ENCODE results near the gene CRYBG3. TPM values are rescaled to one million over a fixed set of nuclear protein-coding genes. Genes with fewer than 3 reads are reported as not detected.
"Not testable (repeated sequence)": the region's sequence is repeated elsewhere in the genome, so short reads cannot be mapped to it uniquely, and the experiment has no call there.

CRYBG3 gene
- total RNA-seq, 1 donor from 2014 or later: 4.9 TPM

DNA sequence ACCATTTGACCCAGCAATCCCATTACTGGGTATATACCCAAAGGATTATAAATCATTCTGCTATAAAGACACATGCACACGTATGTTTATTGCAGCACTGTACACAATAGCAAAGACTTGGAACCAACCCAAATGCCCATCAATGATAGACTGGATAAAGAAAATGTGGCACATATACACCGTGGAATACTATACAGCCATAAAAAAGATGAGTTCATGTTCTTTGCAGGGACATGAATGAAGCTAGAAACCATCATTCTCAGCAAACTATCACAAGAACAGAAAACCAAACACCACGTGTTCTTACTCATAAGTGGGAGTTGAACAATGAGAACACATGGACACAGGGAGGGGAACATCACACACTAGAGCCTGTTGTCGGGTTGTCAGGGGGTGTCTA lies 11.4 kb downstream of the CRYBG3 start:
- FAIRE-seq; DNase-seq (ENCODE audit: low spot score in 2 of 2): not testable (repeated sequence)

DNA sequence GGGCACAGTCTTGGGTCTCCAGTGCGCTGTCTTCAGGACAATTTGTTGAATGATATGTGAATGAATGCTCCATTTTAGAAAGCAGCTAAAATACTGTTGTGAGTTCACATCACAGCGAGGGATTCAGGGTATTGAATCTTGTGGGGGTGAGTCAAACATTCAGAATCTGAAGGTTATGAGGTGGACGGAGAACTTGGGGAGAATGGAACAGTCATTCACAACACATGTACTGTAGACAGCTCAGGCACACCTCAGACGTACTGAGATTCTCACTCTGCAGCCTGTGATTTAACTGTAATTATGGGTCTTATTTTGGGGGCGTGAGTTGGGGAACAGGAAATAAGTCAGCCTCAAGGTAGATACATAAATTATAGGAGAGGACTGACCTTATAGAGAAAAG lies 13.9 kb downstream of the CRYBG3 start:
- FAIRE-seq (no peak), DNase-seq (ENCODE audit: low spot score in 2 of 2) (no peak)

DNA sequence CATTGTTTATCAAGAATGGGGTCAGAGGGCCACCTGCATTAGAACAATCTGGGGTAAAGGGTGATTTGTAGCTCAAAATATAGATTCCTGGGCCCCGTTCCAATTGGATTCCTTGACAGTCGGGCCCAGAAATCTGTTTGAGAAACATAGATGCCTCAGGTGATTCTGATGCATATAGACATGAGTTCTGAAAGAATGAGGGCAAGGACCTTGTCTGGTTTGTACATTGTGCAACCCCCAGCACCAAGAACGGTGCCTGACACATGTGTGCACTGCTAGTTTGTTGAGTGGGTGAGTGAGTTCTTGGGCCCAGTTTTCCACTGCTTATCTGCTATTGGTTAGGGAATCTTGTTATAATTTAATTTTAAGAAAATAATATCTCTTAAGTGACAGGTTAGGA lies 16.6 kb downstream of the CRYBG3 start:
- DNase-seq (ENCODE audit: low spot score in 2 of 2) (no peak), FAIRE-seq (no peak)

DNA sequence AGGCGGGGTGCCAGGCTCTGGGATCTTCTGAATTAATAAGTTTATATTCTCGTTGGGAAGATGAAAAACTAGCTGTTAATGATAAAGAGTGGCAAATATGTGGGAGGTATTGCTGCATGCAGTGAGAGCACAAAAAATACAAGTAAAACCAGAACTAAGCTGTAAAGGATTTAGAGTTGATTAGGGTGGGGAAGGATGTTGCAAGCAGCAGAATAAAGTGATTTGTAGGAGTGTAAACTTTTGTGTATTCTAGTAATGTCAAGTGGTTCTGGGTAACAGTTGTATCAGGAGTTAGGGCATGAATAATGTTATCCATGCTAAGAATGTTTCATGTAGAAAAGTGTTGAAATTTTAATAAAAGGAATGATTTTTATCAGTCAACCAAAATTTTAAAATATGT lies 18.1 kb downstream of the CRYBG3 start:
- FAIRE-seq: no peak
- DNase-seq (ENCODE audit: low spot score in 2 of 2): no peak

DNA sequence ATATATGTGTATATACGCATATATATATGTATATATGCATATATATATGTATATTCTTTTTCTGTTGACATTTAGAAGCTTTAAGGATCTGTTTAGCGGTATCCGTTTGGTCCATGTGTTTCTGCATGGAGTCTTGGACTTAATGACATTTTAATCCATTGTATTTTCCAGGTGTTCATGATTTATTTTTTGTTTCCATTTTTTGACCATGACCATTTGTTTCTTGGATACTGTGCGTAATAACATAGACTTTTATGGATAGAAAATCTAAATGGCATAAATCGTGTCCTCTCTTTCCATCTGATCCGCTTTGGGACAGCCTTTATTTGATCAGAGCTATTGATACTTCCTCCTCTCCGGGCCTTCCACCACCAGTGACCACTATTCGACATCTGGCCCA lies 19.5 kb downstream of the CRYBG3 start:
- FAIRE-seq: no peak
- no peak for DNase-seq (ENCODE audit: low spot score in 2 of 2)

DNA sequence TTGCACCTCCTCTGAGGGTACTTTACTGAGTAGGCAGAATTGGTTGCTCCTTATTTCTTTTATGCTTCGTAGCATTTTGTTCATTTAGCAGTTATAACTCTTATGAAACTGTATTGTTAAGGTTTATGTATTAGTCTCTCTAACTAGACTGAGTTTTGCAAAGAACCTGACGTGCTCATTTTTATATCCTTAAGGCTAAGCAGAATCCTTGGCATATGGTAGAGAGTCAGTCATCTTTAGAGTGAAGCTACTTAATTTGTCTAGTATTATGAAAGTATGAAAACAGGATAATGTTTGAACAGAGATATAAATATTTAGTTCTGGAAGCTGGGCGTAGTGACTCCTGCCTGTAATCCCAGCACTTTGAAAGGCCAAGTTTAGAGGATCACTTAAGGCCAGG lies 20.1 kb downstream of the CRYBG3 start:
- no peak for FAIRE-seq
- DNase-seq (ENCODE audit: low spot score in 2 of 2): no peak

DNA sequence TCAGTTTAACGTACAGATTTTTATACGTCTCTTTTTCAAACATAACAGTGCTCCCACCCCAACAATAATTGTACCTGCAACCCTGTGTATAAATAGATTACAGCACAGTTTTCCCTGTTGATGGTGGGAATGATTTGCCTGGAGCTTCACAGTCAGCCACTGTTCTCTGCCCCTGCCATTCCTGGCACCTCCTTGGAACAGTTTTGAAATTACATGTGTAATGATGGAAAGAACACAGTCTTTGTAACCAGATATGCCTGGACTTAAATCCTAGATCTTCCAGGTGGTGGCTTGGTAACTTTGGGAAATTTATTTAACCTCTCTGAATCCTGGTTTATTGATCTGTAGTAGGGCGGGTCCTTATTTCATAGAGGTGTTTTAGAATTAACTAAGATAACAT lies 27.0 kb downstream of the CRYBG3 start:
- DNase-seq (ENCODE audit: low spot score in 2 of 2) (no peak), FAIRE-seq (no peak)

DNA sequence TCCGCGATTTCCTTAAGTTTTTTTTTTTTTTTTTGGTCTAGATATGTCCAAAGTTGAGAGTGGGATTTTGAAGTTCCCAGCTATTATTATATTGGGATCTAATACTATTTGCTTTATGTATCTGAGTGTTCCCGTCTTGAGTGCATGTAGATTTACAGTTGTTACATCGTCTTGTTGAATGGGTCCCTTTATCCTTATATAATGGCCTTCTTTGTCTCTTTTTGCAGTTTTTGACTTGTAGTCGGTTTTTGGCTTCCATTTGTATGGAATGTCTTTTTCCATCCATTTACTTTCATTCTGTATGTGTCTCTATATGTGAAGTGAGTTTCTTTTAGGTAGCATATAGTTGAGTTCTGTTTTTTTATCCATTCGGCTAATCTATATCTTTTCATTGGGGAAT lies 35.6 kb downstream of the CRYBG3 start:
- DNase-seq (ENCODE audit: low spot score in 2 of 2): no peak
- no peak for FAIRE-seq

DNA sequence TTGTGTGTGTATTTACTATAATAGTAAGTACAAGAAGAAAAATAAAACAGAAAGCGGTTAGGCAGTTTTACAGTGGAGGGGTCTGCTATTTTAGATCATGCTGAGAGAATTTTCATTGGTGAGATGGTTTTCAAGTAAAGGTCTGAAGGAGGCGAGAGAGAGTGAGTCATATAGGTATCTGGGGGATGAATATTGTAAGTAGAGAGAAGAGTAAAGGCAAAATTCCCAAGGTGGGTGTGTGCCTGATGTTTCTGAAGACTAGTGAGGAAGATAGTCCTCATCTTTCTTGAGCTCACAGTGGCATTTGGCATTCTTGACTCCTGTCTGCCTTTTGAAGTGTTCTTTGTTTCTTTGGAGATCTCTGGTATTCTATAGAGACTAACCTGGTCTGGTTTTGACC lies 38.6 kb downstream of the CRYBG3 start:
- no peak for DNase-seq (ENCODE audit: low spot score in 2 of 2)
- FAIRE-seq: no peak

DNA sequence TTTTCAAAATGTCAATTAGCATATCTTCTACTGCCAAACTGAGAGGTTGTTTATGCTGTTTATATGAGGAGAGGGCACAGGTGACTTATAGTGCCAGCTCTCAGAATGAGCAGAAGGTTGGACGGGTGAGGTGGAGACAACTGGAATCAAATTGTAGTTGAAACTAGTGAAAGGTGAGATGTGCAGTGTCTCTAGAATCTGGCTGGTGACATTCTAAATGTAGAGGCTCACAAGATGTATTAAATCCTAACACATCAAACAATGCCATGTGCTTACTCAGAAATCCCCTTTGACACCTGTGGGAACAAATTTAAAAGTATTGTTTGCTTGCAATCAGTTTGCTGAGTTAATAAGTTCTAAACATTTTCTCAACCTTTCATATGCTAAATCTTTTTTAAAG lies 40.8 kb downstream of the CRYBG3 start:
- DNase-seq (ENCODE audit: low spot score in 2 of 2) (no peak), FAIRE-seq (no peak)

DNA sequence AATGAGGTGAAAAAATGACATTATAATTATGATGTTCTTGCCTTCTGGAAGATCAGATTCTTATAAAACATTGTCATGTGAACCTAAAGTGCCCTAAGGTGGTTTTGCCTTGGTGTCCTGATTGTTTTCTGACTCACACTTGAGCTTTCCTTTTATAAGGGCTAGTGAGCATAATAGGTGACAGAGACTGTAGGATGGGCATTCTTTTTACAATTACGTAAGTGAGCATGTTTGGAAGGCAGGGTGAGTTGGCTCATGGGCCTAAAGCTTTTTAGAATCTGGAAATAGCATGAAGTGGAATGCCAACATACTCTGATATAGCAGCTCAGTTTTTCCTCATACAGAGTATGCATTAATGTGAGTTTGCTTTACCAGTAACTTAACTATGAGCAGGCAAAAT lies 41.2 kb downstream of the CRYBG3 start:
- DNase-seq (ENCODE audit: low spot score in 2 of 2): no peak
- no peak for FAIRE-seq

DNA sequence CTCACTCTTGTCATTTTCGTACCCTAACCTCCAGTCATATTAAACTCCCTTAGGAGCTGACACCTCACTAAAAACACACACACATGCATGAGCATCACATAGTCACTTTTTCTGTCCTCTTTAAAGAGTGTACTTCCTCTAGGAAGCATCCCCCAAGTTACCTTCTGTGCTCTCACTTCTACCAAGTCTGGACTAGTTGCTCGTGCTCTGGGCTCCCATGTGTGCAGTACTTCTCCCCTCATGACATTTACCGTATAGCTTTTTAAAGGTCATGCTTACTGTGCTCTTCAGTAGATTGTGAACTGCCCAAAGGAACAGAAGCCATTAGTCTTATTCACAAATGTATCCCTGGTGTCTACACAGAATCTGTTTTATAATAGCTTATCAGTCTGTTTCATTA lies 42.0 kb downstream of the CRYBG3 start:
- no peak for DNase-seq (ENCODE audit: low spot score in 2 of 2)
- FAIRE-seq: no peak

DNA sequence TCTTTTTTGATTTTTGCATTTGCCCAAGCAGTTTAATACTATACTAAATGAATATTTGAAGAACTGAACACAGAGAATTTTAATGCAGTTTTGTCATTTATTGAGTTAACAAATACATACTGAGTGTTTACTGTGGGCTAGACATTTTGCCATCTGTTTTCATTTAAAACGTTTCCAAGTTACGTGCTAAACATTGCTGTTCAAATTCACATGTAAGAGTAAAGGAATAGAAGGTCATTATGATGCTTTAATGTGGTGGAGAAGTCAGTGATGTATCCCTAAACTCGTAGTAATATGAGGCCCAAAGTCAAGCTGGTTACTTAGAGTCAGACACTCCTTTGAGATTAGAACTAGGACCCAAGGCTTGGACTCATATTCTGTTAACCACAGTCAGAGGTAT lies 49.4 kb downstream of the CRYBG3 start:
- no peak for FAIRE-seq

DNA sequence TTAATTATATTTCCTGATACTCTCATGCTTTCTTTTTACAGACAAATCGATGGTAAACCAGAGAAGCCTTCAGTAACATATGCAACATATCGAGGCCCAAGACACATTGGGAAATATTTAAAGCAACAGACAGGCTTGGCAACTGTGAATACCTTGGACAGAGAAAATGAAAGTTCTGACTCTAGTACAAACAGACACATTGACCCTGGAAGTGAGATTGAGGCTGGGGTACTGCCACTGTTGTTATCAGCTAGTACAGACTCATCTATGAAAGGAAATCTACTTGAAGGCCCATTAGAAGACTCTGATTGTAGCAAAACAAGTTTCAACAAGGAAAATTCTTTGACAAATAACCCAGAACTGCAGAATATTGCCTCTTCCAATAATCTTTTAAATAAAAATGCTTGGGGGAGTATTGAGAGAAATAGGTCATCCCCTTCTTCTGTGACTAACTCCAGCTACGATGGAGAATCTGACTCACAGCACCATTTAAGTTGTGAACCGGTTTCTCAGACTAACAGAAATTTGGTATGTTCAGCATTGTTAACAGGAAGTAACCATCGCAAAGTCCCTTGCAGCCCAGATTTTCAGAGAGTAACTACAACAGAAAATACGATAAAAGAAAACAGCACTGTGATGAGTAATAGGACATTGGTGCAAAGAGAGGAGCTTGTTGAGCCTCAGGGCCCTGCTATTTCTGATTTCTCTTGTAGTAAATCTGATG lies 50.2 kb downstream of the CRYBG3 start:
- FAIRE-seq (no peak), DNase-seq (ENCODE audit: low spot score in 2 of 2) (no peak)

More for the DNA sequence above, 49.4 kb downstream of the CRYBG3 start:
- no peak for DNase-seq (ENCODE audit: low spot score in 2 of 2)

DNA sequence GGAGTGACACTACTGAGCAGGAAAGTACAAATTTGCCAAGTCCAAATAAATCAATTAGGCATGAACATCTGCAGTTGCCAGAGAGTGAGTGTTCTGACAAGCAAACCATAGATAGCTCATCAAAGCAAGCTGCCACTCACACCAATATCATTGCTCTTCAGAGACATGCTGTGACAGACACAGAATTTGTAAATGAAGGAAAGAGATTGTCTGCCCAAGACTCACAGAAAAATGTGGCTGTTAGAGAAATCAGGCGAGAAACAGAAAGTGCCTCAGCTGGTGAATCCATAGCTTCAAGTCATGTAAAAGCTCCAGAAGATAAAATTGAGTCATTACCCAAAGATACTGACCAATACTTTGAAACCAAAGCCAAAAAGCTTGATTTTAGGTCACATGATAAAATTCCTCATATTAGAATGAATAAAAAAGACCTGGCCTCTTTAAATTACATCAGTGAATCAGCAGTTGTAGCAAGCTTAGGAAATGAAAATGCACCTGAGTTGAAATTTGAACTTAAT lies 50.8 kb downstream of the CRYBG3 start:
- DNase-seq (ENCODE audit: low spot score in 2 of 2) (no peak), FAIRE-seq (no peak)

DNA sequence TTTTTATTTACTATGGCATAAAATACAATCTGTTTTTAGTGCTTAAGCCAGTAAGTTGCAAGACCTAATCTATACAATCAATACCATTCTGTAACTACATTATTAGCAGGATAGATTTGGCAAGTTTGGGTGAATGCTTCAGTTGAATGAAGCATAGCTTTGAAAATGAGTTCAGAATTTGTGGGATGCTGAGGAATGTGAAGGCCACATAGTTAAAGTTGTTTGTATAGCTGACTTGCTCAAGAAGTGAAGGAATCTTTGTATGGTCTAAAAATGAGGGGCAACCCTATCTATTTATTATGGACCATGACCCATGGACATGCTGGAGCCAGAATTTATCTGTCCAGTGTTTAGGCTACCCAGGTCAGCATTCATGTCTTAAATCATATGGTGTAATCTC lies 58.5 kb downstream of the CRYBG3 start:
- FAIRE-seq (no peak), DNase-seq (ENCODE audit: low spot score in 2 of 2) (no peak)

DNA sequence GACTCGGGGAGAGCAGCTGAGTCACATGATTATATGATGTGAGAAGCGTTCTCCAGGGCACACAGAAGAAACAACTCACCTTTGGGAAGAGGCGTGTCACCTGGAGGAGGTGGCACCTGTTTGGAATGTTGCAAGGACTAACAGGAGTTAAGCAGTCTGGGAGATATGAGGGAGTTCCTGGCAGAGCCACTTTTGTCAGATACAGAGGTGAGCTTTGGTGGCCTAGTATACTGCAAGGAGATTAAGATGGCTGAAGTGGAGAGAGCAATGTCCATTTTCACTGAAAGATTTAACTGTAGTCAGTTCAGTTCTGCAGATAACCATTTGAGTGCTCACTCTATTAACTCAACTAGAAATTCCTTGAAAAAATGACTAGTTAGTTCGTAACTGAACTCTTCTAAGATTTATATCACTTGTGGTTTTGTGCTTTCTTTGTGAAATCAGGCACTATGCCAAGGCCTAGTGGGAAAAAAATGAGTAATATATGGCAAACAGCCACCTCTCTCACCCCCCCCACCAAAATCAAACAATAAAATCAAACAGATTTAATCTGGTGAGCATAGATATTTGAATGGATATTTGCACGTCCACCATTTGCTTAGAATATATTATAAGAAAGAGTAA lies 61.3 kb downstream of the CRYBG3 start:
- no peak for DNase-seq (ENCODE audit: low spot score in 2 of 2)
- FAIRE-seq: no peak

DNA sequence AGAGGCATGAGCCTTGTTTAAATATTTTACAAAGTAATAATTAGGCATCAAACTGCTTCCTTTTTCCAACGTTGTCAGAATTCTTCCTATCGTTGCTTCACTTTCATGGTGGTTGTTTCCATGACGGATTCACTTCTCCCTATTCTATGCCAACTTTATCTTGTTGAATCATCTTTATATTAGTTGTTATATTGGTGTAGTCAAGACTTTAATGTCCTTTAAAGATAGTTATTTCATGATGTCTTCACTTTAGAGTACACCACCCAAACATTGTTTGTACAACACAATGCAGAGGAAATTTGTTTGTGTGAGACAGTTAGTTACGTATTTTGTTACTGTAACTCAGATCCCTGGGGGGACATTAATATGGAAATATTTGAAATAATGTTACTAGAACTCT lies 61.9 kb downstream of the CRYBG3 start:
- no peak for DNase-seq (ENCODE audit: low spot score in 2 of 2)
- no peak for FAIRE-seq

DNA sequence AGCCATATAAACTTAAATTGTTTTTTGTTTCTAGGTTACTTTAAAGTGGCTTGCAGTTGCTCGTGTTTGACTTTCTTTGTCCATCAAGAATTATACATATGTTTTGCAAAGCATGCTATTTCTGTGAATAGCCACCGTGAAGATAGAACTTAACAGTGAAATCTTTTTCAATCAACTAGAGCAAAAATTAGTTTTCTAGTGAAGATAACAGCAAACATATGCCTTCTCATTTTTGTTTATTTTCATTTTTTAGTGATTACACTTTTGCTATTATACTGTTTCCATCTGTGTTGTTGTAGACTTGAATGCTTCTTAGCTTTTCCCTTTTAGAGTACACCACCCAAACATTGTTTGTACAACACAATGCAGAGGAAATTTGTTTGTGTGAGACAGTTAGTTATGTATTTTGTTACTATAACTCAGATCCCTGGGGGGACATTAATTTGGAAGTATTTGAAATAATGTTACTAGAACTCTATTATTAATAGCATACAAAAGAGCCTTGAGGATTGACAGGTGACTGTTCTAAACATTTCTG lies 62.8 kb downstream of the CRYBG3 start:
- no peak for DNase-seq (ENCODE audit: low spot score in 2 of 2)
- no peak for FAIRE-seq

DNA sequence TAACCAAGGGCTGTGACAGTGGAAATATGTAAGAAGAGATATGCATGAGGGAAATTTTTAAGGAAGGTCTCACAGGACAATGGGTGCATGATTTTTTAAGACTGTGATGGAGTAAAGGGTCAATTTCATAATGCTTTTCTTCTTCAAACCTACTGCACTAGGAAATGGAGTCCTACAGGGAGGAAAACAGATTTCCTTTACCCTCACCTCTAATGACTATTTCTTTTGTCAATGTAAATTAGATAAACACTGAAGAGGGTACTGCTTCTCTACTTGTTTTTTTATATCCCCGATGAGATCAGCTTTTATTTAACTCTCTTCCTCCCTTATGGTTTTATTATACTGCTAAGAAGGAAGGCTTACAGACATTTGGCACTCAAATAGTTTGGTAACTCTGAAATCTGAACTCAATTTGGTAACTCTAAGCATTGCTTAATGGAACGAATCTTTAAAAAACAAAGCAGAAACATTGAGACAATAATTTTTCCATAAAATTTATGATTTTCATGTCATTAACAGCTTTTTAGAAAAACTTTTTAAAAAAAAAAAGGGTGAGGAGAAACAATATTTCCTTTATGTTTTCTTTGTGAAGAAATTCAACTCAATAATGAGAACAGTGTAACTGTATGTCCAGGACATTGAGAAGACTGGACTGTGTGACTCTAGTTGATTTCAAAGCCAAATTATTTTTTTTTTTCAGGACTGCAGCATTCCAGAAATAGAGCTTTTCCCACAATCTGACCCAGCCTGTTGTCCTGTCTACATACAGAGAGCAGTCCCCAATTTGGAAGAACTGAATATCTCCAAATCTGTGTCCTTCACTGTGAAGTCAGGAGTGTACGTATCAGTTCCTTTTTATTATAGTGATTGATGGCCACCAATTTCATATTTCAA lies 64.4 kb downstream of the CRYBG3 start:
- FAIRE-seq (no peak), DNase-seq (ENCODE audit: low spot score in 2 of 2) (no peak)

DNA sequence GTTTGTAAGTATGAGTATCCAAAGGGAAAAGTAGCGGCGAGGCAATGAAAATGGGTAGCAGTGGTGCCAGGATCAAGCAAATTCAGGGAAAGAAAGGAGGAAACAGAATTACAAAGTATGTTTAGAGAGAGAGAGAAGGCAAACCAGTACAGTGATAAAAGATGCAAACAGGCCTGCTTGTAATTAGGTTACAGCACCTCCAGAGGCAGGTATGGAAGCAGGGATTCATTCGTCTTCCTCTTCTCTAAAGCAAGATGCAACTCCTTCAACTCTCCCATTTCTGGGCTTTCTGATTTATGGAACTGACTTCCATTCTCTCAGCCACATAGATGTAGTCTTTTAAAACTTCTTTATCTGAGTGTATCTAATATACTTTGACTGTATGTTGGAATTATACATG lies 68.0 kb downstream of the CRYBG3 start:
- no peak for DNase-seq (ENCODE audit: low spot score in 2 of 2)
- FAIRE-seq: no peak

All from frontal cortex (tissue), 4 donors.